Stimulated activated CD8-positive, alpha-beta memory T cell treated with anti-CD3 and anti-CD28 coated beads, Interleukin-15, amount 100 ng/mL, for 48 hours (primary cell): ENCODE data around the gene FLT3.

Experiments
- DNase-seq, 2 donors: peaks; one replicate each; pipeline ENCODE4 v3.0.0-alpha.2; 2020; ENCODE audit warnings: low read depth in 2 of 2

The FLT3 gene

GRCh38 chr13:28001837-28002473, 98.4 kb downstream of the FLT3 start:
- no peak for DNase-seq

DNA sequence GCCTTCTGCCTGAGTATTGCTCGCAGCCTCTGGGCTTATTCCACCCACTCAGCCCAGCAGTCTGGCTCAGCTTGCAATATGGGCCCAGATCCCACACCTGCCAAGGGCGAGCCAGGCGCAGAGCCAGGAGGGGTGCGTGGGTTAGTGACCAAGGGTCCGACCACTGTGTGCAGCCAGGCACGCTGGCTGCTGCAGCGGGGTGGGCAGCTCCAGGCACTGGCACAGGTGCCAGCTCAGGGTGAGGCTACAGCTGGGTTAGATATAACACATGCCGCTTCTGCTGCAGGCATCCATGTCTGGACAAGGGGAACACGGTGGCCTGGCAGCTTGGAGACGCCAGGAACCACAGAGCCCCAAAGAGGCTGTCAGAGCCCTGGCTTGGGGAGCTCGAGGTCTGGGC, 99.3 kb downstream of the FLT3 start:
- DNase-seq: no peak

DNA sequence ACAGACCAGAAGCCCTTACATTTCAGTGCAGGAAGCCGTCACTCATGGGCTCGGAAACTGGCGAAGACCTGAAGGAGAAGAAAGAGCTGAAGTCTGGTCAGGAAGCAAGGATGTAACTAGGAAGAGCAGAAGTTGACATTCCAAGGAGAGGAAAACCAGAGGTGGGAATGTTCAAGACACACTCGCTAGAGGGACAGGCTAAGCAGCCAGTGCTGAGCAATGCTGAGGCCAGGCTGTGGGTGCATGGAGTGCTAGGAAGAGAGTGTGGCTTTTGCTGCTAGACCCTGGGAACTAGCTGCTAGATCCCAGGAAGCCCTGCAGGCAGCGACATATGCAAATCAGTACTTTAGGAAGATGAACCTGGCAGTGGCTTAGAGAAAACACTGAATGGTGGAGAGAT, 99.8 kb downstream of the FLT3 start:
- no peak for DNase-seq

GRCh38 chr13:27997904-27998522, 102.4 kb downstream of the FLT3 start:
- no peak for DNase-seq

GRCh38 chr13:27991881-27992280, 108.5 kb downstream of the FLT3 start:
- no peak for DNase-seq

DNA sequence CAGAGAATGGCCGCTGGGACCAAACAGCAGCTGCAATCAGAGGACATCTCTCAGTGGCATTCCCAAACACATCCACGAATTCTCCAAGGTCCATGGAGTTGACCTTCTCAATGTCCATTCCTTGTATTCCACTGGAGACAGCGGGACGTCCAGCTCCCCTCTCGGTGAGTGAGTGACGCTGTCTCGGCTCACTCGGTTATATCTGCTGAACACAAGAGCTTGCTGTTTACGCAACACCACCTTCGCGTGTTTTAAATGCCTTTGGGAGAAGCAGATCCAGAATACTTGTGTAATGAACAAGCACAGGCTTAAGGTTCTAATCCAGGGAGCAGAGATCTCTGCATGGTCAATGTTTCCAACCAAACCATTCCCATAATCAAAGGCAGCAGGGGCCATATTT, 111.9 kb downstream of the FLT3 start, which contains the start of gene URAD:
Gene URAD, minus strand, starts transcription at position 174 of the 400 bp plus-strand sequence. Its CDS starts 56 bp downstream, at position 118.
- no peak for DNase-seq

- DNase-seq: no peak
Observed at GRCh38 chr13:27985600-27985999, 114.8 kb downstream of the FLT3 start.

GRCh38 chr13:27982361-27982760, 118.0 kb downstream of the FLT3 start:
- no peak for DNase-seq

- DNase-seq: no peak
Observed at GRCh38 chr13:27981006-27981708, 119.2 kb downstream of the FLT3 start.

- DNase-seq: no peak
Observed at GRCh38 chr13:27980280-27980998, 119.9 kb downstream of the FLT3 start.

GRCh38 chr13:27979765-27980279, 120.6 kb downstream of the FLT3 start:
- DNase-seq: no peak

DNA sequence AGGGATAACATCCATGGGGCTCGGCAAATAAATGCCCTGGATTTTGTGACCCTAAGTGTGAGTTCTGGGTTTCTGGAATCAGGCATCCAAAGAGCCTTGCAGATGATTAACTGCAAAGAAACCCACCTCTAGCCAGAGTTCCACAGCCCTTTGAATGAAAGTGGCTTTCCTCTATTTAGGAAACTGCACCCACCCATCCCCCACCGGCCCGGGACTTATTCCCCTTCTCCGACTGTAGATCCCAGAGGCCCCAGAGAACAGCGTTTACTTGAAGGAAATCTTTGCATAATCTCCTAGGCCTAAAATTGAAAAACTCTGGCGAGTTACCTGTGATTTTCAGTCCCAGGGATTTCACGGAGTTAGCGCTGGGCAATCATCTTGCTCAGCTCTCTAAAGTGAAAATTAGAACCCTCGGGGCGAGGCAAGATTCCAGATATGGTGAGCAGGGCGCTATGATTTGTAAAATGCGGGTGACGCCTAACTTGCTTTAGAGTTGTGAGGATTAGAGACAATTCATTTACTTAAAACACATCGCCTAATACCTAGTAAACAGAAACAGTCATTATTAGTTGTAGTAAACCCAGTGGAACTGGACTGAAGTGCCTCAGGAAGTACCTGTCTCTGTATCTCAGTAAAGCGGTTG, 121.3 kb downstream of the FLT3 start:
- no peak for DNase-seq

DNA sequence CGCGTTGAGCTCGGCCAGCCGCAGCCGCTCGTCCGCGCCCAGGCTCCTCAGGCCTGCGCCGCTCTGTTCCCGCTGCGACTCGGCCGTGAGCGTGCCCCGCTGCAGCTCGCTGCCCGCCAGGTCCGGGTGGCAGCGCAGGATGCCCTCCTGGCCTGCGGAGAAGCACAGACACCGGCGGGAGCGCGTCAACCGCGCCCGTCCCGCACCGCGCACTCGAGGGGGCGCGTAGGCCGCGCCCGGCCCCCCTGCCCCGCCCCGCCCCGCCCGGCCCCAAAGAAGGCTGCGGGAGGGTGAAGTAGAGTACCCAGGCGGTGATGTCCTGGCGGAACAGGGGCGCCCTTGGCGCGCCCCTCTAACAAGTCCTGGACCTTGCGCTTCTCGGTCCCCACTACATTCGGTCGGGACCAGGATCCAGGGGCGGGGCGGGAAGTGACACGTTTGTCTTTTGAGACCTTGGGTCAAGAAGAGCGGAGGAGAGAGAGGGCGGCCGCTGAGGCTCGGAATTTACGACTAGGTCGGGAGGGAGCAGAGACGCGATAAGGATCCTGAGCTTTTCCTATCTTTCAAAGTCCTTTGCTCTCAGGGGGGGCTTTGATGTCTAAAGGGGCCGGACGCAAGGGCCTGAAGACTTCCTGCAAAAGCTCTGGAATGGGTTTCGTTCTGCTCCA, 121.9 kb downstream of the FLT3 start:
- DNase-seq: no peak

DNA sequence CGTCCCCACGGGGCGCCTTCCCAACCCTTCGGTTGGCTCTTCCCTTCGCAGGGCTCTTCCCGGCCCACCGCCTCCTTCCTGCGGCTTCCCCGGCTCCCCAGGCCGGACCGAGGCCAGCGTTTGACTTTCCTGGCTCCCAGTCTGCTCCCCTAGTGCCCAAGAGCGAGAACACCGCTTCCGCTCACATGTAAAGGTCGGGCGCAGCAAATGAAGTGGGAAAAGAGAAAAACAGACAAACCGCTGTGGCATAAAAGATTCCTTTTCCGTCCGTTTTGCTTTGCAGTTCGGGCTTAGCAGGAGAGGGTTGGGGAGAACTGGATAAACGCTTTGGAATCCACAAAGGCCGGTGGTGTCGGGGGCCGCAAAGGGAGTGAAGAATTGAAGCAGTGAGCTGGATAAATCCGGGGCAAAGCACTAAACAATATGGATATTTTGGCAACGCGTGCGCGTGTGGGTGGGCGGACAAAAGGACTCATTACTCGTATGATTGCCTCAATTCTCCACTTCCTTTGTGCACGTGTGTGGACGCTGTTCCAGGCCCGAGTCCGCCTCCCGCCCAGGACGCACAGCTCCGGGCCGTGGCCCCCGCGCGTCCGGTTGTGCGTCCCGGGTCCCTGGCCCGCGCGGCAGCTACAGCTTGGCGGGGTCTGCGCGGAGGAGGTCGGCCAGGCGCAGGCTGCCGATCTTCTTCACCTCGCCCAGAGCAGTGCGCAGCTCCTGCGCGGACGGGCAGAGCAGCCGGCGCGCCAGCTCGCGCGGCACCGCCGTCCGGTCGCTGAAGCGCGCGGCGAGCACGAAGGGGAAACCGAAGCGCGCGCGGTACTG, 122.7 kb downstream of the FLT3 start:
- no peak for DNase-seq

DNA sequence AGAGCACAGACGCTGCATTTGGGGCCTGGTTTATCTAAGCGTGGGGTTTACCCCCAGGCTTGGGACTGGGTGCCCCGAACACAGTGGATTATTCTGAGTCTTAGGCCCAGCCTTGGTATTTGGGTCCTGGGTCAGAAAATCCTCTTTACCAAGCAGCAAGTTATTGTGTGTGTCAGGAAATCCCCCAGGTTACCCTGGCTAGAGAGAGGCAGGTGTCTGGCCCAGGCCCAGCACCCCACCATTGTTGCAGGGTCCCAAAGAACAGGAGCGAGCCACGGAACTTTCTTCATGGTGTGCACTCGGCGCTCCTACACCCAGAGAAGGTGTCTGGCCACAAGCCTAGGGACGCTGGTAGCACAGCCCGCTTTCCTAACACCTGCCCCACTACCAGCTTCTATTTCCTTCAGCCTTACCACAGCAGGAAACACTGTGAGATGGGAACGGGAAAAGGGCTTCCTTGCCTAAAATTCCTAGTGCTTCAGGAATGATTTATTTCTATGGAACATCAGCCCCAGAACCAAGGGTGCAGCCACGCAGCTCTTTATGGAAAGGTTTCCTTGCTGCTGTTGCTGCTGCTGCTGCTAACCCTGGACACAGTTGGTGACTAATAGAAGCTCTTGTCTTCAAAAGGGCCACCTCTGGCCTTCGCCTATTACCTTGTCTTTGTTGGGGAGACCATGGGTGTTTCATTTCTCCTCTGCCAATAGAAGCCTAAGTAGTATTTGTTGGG, 123.8 kb downstream of the FLT3 start:
- no peak for DNase-seq

- DNase-seq: no peak
Observed at GRCh38 chr13:27975564-27976361, 124.6 kb downstream of the FLT3 start.

DNA sequence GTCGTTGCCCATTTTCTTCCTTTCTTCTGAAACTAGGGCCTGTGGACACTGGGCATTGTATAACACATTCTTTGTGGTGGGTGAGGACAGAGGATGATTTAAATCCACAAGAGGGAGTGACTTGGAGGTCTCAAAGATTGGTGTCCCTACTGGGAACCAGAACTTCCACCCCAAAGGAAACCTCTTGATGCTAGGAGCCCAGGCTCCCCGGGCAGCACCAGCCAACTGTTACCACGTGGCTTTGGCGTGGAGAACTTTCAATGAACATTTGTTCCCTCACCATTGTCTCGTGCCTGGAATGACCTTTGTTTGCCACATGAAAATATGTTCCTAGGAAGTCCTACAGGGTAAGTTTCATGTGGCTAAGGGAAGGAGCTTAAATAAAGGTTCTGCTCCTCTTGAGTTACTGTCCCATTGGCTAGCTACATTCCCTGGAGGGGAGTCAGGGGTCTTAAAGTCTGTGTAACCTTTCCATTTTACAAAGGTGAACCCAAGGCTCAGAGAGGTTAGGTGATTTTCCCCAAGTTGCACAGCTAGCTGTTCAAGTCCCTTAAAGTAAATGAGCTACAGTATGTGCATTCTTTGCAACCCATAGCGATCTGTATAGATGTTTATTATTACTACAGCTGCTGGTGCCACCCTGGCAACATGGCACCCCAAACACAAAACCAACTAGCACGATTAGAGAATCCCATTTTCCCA, 126.3 kb downstream of the FLT3 start:
- no peak for DNase-seq

DNA sequence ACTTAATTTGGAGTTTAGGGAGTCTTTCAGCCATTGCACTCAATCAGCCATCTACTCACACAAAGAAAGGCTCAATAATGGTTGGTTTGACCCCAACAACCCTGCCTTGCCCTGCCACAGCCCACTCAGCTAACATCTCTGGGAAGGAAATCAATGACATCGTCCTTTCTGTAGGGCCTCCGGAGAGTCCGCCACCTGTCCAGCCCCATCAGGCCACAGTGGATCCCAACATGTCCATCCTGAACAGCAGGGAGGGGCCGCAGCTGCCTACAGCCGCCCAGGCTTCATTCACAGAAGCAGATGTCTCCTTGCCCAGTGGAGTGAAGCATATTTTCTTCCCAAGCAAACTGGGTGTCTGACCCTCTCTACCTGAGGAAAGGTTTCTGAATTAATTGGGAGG, 127.1 kb downstream of the FLT3 start:
- DNase-seq: no peak
